ENCODE measurements around the gene UBAP1. TPM values are rescaled to one million over a fixed set of nuclear protein-coding genes. Genes with fewer than 3 reads are reported as not detected.

Gene UBAP1
- total RNA-seq, 2 donors from 2014 or later, result 36.4 to 39.8 TPM

- no peaks in the 10 kb centered on the region for H3K27me3 Mint-ChIP-seq (ENCODE audit: insufficient read depth)
- no peak overlapping the region for H3K27ac ChIP-seq (ENCODE audit: low read depth, low read length)
- no peak overlapping the region for H3K27ac Mint-ChIP-seq
- no peak overlapping the region for H3K9ac ChIP-seq (ENCODE audit: extremely low read depth, low read length, poor library complexity, severe bottlenecking)
- peaks cover 2% of the 10 kb centered on the region for H3K4me1 Mint-ChIP-seq
- TF ChIP-seq CTCF (conservative IDR thresholded peaks at IDR 0.05), result no peak
- H3K9me3 ChIP-seq (ENCODE audit: control insufficient read depth, low read length), result no peaks in the 10 kb centered on the region
- no peak for DNase-seq
- H3K4me1 ChIP-seq (ENCODE audit: control insufficient read depth, insufficient read depth, low read length), result peaks cover 2% of the 10 kb centered on the region
- H3K36me3 Mint-ChIP-seq (ENCODE audit: low read depth), result no peaks in the 10 kb centered on the region
- 83% methylated on average over 1 of the region's 1 CpG; no CpG with 5 or more reads in 1 of the 2 experiments for WGBS, 2 experiments (ENCODE audit: insufficient coverage in 1 of 2, insufficient read length in 1 of 2)
- no peaks in the 10 kb centered on the region for H3K9me3 Mint-ChIP-seq
- no peak overlapping the region for H3K4me3 ChIP-seq (ENCODE audit: low read length)
- H3K36me3 ChIP-seq (ENCODE audit: control insufficient read depth, insufficient read depth, low read length), result no peaks in the 10 kb centered on the region
- H3K27me3 ChIP-seq (ENCODE audit: control insufficient read depth, insufficient read depth, low read length, poor library complexity, severe bottlenecking), result no peaks in the 10 kb centered on the region
- H3K4me3 Mint-ChIP-seq, result no peak overlapping the region
These were observed 24.8 kb upstream of the UBAP1 start for GRCh38 chr9:34154057-34154456.

- H3K36me3 Mint-ChIP-seq (ENCODE audit: low read depth), result no peaks in the 10 kb centered on the region
- no peaks in the 10 kb centered on the region for H3K27me3 Mint-ChIP-seq (ENCODE audit: insufficient read depth)
- no peak overlapping the region for H3K27ac ChIP-seq (ENCODE audit: low read depth, low read length)
These were observed 21.5 kb upstream of the UBAP1 start for GRCh38 chr9:34157318-34157717.

GRCh38 chr9:34157898-34158297 lies 20.9 kb upstream of the UBAP1 start:
- Histone ChIP-seq H3K9ac (ENCODE audit: extremely low read depth, low read length, poor library complexity, severe bottlenecking) (no peak overlapping the region), H3K4me1 (ENCODE audit: control insufficient read depth, insufficient read depth, low read length) (peaks cover 2% of the 10 kb centered on the region), H3K9me3 (ENCODE audit: control insufficient read depth, low read length) (no peaks in the 10 kb centered on the region), H3K27ac (ENCODE audit: low read depth, low read length) (no peak overlapping the region), H3K4me3 (ENCODE audit: low read length) (no peak overlapping the region), H3K27me3 (ENCODE audit: control insufficient read depth, insufficient read depth, low read length, poor library complexity, severe bottlenecking) (no peaks in the 10 kb centered on the region), H3K36me3 (ENCODE audit: control insufficient read depth, insufficient read depth, low read length) (no peaks in the 10 kb centered on the region)
- TF ChIP-seq CTCF (conservative IDR thresholded peaks at IDR 0.05), result no peak
- Mint-ChIP-seq H3K27ac (no peak overlapping the region), H3K9me3 (no peaks in the 10 kb centered on the region), H3K36me3 (ENCODE audit: low read depth) (no peaks in the 10 kb centered on the region), H3K4me3 (no peak overlapping the region), H3K4me1 (peaks cover 2% of the 10 kb centered on the region), H3K27me3 (ENCODE audit: insufficient read depth) (no peaks in the 10 kb centered on the region)
- no peak for DNase-seq
- WGBS, 2 experiments (ENCODE audit: insufficient coverage in 1 of 2, insufficient read length in 1 of 2), result 83 to 96% methylated on average over 1 to 2 of the region's 2 CpGs

More at GRCh38 chr9:34157318-34157717, 21.5 kb upstream of the UBAP1 start:
- H3K9ac ChIP-seq (ENCODE audit: extremely low read depth, low read length, poor library complexity, severe bottlenecking), result no peak overlapping the region
- no peak for TF ChIP-seq CTCF (conservative IDR thresholded peaks at IDR 0.05)
- H3K36me3 ChIP-seq (ENCODE audit: control insufficient read depth, insufficient read depth, low read length), result no peaks in the 10 kb centered on the region
- H3K4me1 ChIP-seq (ENCODE audit: control insufficient read depth, insufficient read depth, low read length), result peaks cover 2% of the 10 kb centered on the region
- Mint-ChIP-seq H3K27ac (no peak overlapping the region), H3K9me3 (no peaks in the 10 kb centered on the region), H3K4me3 (no peak overlapping the region), H3K4me1 (peaks cover 2% of the 10 kb centered on the region)
- H3K9me3 ChIP-seq (ENCODE audit: control insufficient read depth, low read length), result no peaks in the 10 kb centered on the region
- DNase-seq, result no peak
- H3K4me3 ChIP-seq (ENCODE audit: low read length), result no peak overlapping the region
- H3K27me3 ChIP-seq (ENCODE audit: control insufficient read depth, insufficient read depth, low read length, poor library complexity, severe bottlenecking), result no peaks in the 10 kb centered on the region

Measured in endodermal cell (in vitro differentiated cells).